Measurements from ENCODE around the gene TMEM107. TPM values are rescaled to one million over a fixed set of nuclear protein-coding genes. Genes with fewer than 3 reads are reported as not detected.

The TMEM107 gene
- total RNA-seq = 39.0 and 47.1 TPM in 2 replicates

GRCh38 chr17:8176197-8176940 lies at the start of gene TMEM107:
Gene TMEM107 (minus strand): TSS chr17:8176380. CDS start chr17:8176286, 94 bp downstream.

GRCh38 chr17:8209907-8210760 lies 34.0 kb upstream of the TMEM107 start, which contains the start of gene AURKB:
Gene AURKB (minus strand): TSS chr17:8210575. CDS start chr17:8210224, 351 bp downstream.

DNA sequence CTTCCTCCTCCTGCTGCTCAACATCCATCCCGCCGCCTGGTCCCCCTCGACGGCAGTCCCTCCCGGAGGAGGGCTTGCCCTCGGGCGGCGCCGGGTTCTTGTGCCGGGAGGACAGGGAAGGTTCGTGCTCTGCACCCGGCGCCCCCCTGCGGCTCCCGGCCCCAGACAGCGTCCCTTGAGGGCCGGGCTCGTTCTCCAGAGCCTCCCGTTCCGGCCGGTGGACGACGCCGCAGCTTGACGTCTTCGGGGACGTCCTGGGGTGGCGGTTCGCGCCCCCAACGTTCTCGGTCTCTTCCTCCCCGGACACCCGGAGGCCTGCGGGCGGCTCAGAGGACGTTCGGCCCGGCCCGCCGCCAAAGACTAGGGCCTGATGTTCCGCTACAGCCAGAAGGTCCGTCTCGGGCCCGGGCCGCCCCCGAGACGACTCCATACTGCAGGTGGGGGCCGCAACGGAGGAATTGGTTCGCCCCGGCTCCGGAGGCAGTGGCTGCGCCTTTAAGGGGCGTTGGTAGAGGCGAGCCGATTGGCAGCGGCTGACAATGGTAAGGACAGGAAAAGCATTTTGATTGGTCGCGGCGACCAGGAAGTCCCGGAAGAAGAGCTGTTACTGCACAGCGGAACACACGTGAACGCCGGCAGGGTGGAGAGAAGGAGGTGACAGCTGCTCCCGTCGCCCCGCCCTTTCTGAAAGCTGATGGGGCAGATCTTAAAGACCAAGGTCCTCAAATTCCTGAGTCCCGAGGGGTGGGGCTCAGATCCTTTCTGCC lies 13.7 kb upstream of the TMEM107 start, which contains the start of gene BORCS6:
BORCS6 (minus strand) TSS at position 470 of the 767 bp plus-strand sequence; CDS start at position 430, 40 bp downstream.

GRCh38 chr17:8162233-8162996 lies 13.8 kb downstream of the TMEM107 start, which contains the start of gene VAMP2:
Gene VAMP2 (minus strand): TSS chr17:8162948. CDS start chr17:8162879, 69 bp downstream.

DNA sequence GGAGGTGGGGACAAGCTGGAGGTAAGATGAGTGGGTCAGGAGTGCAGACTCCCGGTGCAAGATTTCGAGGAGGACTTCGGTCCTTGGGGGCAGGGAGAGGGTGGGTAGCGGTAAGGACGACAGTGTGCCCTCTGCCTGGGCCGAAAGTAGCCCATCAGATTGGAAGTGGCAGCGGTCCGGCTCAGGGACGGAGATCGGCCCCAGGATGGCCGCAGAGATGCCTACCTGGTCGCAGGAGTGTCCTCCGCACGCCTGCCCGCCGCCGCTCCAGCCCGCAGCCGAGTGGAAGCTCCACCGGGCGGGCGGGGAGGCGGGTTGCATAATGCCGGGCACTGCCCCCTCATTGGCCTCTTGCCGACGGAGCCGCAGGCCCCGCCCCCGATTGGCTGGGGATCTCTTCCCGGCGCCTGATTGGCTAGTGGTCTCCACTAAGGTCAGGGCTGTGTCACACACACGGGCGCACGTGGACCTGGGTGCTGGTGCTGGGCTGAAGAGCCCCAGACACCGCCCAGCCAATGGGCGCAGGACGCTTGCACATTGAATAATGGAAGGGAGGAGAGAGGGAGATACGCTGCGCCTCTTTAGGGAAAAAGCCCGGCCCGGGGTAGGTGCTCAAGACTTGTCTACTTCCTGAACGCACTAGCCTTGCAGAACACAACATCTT lies 23.9 kb downstream of the TMEM107 start, which contains the start of gene PER1:
PER1 (minus strand) TSS at position 293 of the 664 bp plus-strand sequence. CDS start 1,698 bp downstream, outside the sequence.

DNA sequence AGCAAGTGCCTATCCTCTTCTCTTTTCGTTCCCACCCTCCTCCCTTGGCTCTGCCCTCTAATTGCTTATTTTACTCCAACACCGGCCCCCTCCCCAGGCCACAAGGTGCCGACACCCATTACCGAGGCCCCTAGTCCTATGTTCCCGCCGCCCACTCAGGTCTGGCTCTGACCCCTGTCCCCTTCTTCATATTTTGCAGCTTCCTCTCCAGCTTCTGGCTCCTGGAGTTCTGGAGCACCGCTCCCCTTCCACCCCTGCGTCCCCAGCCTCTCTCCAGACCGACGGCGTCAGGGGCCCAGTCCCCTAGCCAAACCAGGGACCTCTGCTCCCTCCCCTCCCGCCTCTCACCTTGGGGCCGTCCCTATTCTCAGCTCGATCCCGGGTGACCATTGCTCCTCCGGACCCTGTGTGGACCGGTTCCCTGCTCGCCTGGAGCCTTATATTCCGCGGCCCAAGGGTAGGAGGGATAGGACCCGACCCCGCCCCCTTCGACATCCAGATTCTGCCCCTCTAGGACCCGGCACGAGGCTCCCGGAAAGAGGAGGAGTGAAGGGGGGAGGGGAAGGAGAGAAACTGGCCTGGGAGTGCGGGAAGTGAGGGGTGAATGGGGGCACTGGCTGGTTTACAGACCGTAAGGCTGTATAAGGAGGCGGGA lies 52.4 kb downstream of the TMEM107 start, which contains the start of gene HES7:
HES7 (minus strand) TSS at position 412 of the 655 bp plus-strand sequence; CDS start at position 390, 22 bp downstream.

Other genes with a start within 250 kb of the TMEM107 start
- 0.38 and 1.3 TPM in 2 replicates for gene KCNAB3, start 246.5 kb downstream of the TMEM107 start, total RNA-seq
- gene TRAPPC1, start 244.4 kb downstream of the TMEM107 start, total RNA-seq = 67.7 and 72.3 TPM in 2 replicates
- 20.6 and 21.9 TPM in 2 replicates for gene CNTROB, start 244.2 kb downstream of the TMEM107 start, total RNA-seq
- gene GUCY2D, start 173.8 kb downstream of the TMEM107 start, total RNA-seq = 0.04 and 0.16 TPM in 2 replicates
- gene ALOX15B, start 137.3 kb downstream of the TMEM107 start, total RNA-seq = 27.2 and 84.0 TPM in 2 replicates
- gene ALOX12B, start 88.7 kb downstream of the TMEM107 start, total RNA-seq = 0.15 and 2.7 TPM in 2 replicates
- 1.0 and 8.8 TPM in 2 replicates for gene ALOXE3, start 57.9 kb downstream of the TMEM107 start, total RNA-seq
- gene HES7, start 52.3 kb downstream of the TMEM107 start, total RNA-seq = 0.80 and 1.2 TPM in 2 replicates
- gene PER1, start 24.0 kb downstream of the TMEM107 start, total RNA-seq = 33.2 and 39.7 TPM in 2 replicates
- gene VAMP2, start 13.4 kb downstream of the TMEM107 start, total RNA-seq = 5.6 and 11.3 TPM in 2 replicates
- gene BORCS6, start 13.8 kb upstream of the TMEM107 start, total RNA-seq = 13.7 and 14.4 TPM in 2 replicates
- 21.2 and 98.5 TPM in 2 replicates for gene AURKB, start 34.2 kb upstream of the TMEM107 start, total RNA-seq
- 6.6 and 8.0 TPM in 2 replicates for gene CTC1, start 71.7 kb upstream of the TMEM107 start, total RNA-seq
- 17.4 and 30.5 TPM in 2 replicates for gene PFAS, start 72.9 kb upstream of the TMEM107 start, total RNA-seq
- 25.0 and 37.2 TPM in 2 replicates for gene RANGRF, start 112.3 kb upstream of the TMEM107 start, total RNA-seq
- gene SLC25A35, start 119.0 kb upstream of the TMEM107 start, total RNA-seq = 0.08 and 1.3 TPM in 2 replicates
- gene ARHGEF15, start 133.9 kb upstream of the TMEM107 start, total RNA-seq = not detected in 2 replicates
- not detected in 2 replicates for gene ODF4, start 163.5 kb upstream of the TMEM107 start, total RNA-seq
- 4,083 and 4,558 TPM in 2 replicates for gene RPL26, start 206.8 kb upstream of the TMEM107 start, total RNA-seq
- 0.04 and 0.70 TPM in 2 replicates for gene RNF222, start 221.4 kb upstream of the TMEM107 start, total RNA-seq

All from hair follicular keratinocyte (primary cell).